Sigmoid colon (tissue), 4 donors: ENCODE data around the gene ZAP70.

Experiments
- CTCF ChIP-seq, 4 experiments: fragments of 450-650 bp in 3 of 4; fragments of 200-600 bp in 1 of 4; IDR thresholded peaks; one replicate each; pipeline ENCODE4 v1.5.1; 2016 to 2019; ENCODE audit warnings: antibody characterized with exemption in 4 of 4, mild to moderate bottlenecking in 3 of 4, moderate library complexity in 2 of 4
- EP300 ChIP-seq, 4 donors: sonication (generic); formaldehyde crosslinking; IDR thresholded peaks; one replicate each; pipeline ENCODE4 v1.6.1; 2017; ENCODE audit warnings: antibody characterized with exemption in 4 of 4
- POLR2A ChIP-seq, 2 donors: fragments of 450-650 bp; IDR thresholded peaks; one replicate each; pipeline ENCODE4 v1.6.1; 2016; ENCODE audit warnings: antibody characterized with exemption in 2 of 2, mild to moderate bottlenecking in 2 of 2, moderate library complexity in 2 of 2
- POLR2AphosphoS5 ChIP-seq, 4 donors: sonication (generic); formaldehyde crosslinking; IDR thresholded peaks; one replicate each; pipeline ENCODE4 v1.6.1; 2017; ENCODE audit warnings: antibody characterized with exemption in 4 of 4

GRCh38 chr2:97775074-97775473 lies 61.7 kb downstream of the ZAP70 start:
- TF ChIP-seq CTCF (IDR thresholded peaks at IDR 0.05) (no peak), EP300 (IDR thresholded peaks at IDR 0.05) (no peak), POLR2A (IDR thresholded peaks at IDR 0.05) (no peak), POLR2AphosphoS5 (IDR thresholded peaks at IDR 0.05) (no peak)
